Uterus (tissue), 2 donors: ENCODE results near the gene TSPAN19.

ENCODE experiments used
- POLR2A ChIP-seq, 2 donors: fragments of 450-650 bp; IDR thresholded peaks; one replicate each; pipeline ENCODE4 v1.6.1; 2016; ENCODE audit warnings: antibody characterized with exemption in 2 of 2, mild to moderate bottlenecking in 1 of 2, moderate library complexity in 1 of 2
- TF ChIP-seq, protein P1 (sequence below), 4 experiments: fragments of 200-600 bp in 2 of 4; fragments of 450-650 bp in 2 of 4; sonication (generic) in 2 of 4; IDR thresholded peaks; one replicate each; pipeline ENCODE4 v1.5.1; 2016 to 2019; ENCODE audit warnings: antibody characterized with exemption in 4 of 4, mild to moderate bottlenecking in 2 of 4, moderate library complexity in 1 of 4

- TF ChIP-seq, protein P1, sequence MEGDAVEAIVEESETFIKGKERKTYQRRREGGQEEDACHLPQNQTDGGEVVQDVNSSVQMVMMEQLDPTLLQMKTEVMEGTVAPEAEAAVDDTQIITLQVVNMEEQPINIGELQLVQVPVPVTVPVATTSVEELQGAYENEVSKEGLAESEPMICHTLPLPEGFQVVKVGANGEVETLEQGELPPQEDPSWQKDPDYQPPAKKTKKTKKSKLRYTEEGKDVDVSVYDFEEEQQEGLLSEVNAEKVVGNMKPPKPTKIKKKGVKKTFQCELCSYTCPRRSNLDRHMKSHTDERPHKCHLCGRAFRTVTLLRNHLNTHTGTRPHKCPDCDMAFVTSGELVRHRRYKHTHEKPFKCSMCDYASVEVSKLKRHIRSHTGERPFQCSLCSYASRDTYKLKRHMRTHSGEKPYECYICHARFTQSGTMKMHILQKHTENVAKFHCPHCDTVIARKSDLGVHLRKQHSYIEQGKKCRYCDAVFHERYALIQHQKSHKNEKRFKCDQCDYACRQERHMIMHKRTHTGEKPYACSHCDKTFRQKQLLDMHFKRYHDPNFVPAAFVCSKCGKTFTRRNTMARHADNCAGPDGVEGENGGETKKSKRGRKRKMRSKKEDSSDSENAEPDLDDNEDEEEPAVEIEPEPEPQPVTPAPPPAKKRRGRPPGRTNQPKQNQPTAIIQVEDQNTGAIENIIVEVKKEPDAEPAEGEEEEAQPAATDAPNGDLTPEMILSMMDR (IDR thresholded peaks at IDR 0.05) = no peak
- TF ChIP-seq POLR2A (IDR thresholded peaks at IDR 0.05) = no peak
These were observed 49.5 kb downstream of the TSPAN19 start for GRCh38 chr12:84986586-84986985.
